ENCODE measurements around the gene XXYLT1. TPM values are rescaled to one million over a fixed set of nuclear protein-coding genes. Genes with fewer than 3 reads are reported as not detected.

Gene XXYLT1
- total and polyA plus RNA-seq, 9 donors, result 17.2 to 30.7 (median 23.9) TPM

Other genes starting within 250 kb of the XXYLT1 start
- 33.7 TPM for gene ACAP2, start 171.9 kb upstream of the XXYLT1 start, total RNA-seq
- gene ACAP2, start 171.9 kb upstream of the XXYLT1 start, polyA plus RNA-seq (ENCODE audit: insufficient read depth in 1 of 8, insufficient read length in 8 of 8, low replicate concordance in 1 of 8), result 10 to 100 TPM; 13.8 to 26.5 (median 18.4) TPM

Measured in muscle of leg (tissue), 9 donors.